Measurements from ENCODE around the gene CREB3L1.

Gene CREB3L1

GRCh38 chr11:46336563-46337180, 59.2 kb downstream of the CREB3L1 start:
- H3K4me3 ChIP-seq (ENCODE audit: low read length): no peak overlapping the region

GRCh38 chr11:46337626-46338345, 60.3 kb downstream of the CREB3L1 start:
- no peak for TF ChIP-seq CTCF (IDR thresholded peaks at IDR 0.05; ENCODE audit: insufficient read depth, low read depth, low read length, missing control alignments)
- DNase-seq (ENCODE audit: low read depth): no peak
- H3K4me3 ChIP-seq (ENCODE audit: low read length): no peak overlapping the region

More at GRCh38 chr11:46336563-46337180, 59.2 kb downstream of the CREB3L1 start:
- no peak for DNase-seq (ENCODE audit: low read depth)
- no peak for TF ChIP-seq CTCF (IDR thresholded peaks at IDR 0.05; ENCODE audit: insufficient read depth, low read depth, low read length, missing control alignments)

- no peak for TF ChIP-seq CTCF (IDR thresholded peaks at IDR 0.05; ENCODE audit: insufficient read depth, low read depth, low read length, missing control alignments)
Observed at GRCh38 chr11:46338636-46338987, 61.1 kb downstream of the CREB3L1 start.

GRCh38 chr11:46338988-46339666, 61.7 kb downstream of the CREB3L1 start:
- no peak overlapping the region for H3K4me3 ChIP-seq (ENCODE audit: low read length)
- TF ChIP-seq CTCF (IDR thresholded peaks at IDR 0.05; ENCODE audit: insufficient read depth, low read depth, low read length, missing control alignments): no peak
- no peak for DNase-seq (ENCODE audit: low read depth)

More at GRCh38 chr11:46338636-46338987, 61.1 kb downstream of the CREB3L1 start:
- no peak for DNase-seq (ENCODE audit: low read depth)
- no peak overlapping the region for H3K4me3 ChIP-seq (ENCODE audit: low read length)

GRCh38 chr11:46339816-46340215, 62.4 kb downstream of the CREB3L1 start:
- no peak for DNase-seq (ENCODE audit: low read depth)
- no peak for TF ChIP-seq CTCF (IDR thresholded peaks at IDR 0.05; ENCODE audit: insufficient read depth, low read depth, low read length, missing control alignments)
- H3K4me3 ChIP-seq (ENCODE audit: low read length): no peak overlapping the region

- H3K4me3 ChIP-seq (ENCODE audit: low read length): no peak overlapping the region
- no peak for DNase-seq (ENCODE audit: low read depth)
- TF ChIP-seq CTCF (IDR thresholded peaks at IDR 0.05; ENCODE audit: insufficient read depth, low read depth, low read length, missing control alignments): no peak
Observed at GRCh38 chr11:46341454-46341853, 64.0 kb downstream of the CREB3L1 start.

All from epithelial cell of esophagus (primary cell).